Mucosa of gallbladder (tissue), 1 donor: ENCODE measurements around the gene KRT2. TPM values are rescaled to one million over a fixed set of nuclear protein-coding genes. Genes with fewer than 3 reads are reported as not detected.
"Not testable (repeated sequence)": the region's sequence is repeated elsewhere in the genome, so short reads cannot be mapped to it uniquely, and the experiment has no call there.

ENCODE experiments used
- DNase-seq: peaks from one replicate; pipeline ENCODE4 v3.0.0-alpha.2; 2020; ENCODE audit warnings: low spot score
- total RNA-seq: library from RNA; stranded (reverse); gene quantifications from one replicate; pipeline ENCODE4 v1.2.1, GENCODE V29; 2021
- donor health status: DM: no; HTN: no; CAD: no.

KRT2 gene
- total RNA-seq, 1 donor from 2014 or later = not detected

DNA sequence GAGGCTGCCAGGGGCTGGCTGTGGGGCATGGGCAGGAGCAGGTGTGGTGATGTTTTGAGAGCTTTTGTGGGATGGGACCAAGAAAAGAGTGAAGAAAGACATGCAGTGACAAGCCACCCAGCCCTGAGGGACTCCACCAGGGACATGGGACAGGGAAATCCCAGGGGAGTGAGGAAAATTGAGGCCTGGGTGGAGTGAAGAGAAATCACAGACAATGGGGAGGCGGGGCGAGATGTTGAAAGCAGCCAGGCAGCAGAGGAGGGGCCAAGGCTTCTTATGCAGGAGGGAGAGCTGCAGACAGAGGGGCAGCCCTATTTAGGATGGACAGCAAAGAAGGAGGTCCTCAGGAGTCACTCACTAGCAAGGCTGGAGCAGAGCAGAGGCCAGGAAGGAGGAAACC lies 32.4 kb upstream of the KRT2 start:
- DNase-seq = no peak

DNA sequence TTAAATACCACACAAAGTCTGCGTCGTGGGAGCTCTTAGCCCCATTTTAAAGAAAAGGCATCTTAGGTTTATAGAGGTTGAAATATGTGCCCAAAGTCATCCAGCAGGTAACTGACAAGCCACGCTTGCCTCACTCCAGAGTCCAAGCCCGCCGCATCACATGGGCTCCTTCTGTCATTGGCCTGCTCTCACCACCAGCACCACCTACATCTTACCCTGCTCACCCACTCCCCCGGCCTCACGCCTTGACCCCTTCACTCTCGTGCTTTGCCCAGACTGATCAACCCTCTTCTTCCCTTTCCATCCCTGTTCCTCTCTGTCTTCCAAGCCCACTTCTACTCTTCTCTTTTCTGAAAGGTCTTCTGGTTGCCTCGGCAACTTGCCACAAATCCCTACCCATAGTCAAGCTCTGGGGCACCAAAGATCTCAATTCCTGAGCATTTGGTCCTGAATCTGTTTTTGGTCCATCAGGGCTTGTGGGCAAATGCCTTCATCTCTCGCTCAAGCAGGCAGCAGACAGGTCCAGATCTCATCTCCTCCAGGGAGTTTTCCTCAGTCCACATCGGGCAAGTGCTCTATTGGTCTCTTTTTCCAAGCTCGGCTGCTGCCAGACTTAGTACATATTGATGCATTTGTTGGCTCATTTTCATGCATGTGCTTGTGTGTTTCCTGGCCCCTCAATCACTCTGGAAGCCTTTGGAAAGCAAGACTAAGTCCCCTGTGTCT lies 31.7 kb upstream of the KRT2 start:
- no peak for DNase-seq

DNA sequence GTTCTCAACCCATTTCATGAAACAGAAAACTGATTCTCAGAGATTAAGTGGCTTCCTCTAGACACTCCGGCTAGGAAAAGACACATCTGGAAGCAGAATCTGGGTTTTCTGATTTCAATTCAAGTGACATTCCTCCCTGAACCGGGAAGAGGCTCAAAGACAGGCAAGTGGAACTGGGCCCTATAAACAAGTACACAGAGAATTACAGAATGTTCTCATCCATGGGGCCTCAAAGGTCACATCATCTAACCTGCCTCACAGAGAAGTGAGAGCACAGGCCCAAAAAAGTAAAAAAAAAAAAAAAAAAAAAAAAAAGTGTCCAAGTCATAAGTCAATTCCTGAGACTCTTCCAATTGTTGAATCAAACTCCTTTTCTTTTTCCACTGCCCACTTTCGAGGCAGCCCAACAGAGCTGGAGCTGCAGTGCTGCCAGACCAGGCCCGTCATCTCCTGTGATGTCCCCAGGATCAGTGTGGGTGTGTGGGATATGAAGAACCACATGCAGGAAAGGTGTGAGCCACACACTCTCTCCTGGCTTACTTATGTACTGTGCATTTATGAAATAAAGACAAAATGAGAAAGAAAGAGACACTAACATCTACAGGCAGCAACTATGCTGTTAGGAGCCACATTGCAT lies 31.0 kb upstream of the KRT2 start:
- DNase-seq = no peak

DNA sequence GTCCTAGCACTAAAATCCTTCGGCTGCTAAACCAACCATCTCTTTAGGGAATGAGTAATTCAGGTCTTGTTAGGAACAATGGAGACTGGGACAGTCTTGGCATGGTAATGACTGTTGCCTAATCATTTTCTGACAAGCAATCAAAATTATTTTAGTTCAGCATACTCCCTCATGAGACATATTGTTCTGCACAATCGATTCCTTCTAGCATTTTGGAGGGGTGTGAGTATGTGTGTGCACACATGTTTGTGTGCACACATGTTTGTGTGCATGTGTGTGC lies 30.3 kb upstream of the KRT2 start:
- DNase-seq = no peak

DNA sequence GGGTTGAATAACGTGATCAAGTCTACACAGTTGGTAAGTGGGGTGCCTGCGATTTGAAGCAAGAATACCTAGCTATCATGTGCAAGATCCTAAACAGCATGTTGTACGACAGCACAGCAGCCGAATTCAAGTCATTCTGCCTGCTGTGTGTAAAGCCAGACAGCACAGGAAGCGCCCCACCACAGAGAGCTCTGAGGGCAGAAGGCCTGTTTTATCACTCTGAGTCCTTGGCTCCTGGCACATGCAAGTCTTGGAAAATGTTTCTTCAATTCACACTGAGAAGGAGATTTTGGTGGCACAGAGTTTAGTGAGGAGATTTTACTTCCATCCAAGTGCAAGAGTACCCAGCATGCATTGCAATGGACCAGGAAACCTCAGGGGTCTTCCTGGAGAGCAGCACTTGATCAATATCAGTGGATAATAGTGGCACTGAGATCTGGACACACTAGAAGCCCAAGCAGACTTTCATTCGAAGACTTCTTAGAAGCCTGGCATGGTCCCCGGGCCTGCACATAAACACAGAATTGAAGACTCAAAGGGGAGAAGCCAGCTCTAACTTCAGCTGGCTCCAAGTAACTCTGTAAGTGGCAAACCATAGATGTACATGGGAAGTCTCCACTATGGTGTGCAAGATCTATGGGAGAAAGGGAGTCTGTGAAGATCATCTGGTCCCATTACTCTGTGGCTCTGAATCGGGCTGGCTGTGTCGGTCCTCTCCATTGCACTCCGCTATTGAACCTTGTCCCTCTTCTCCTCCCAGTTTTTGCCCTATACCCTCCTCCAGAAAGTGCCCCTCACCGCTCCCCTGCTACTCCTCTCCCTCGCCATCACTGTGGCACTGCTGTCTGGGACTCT lies 29.7 kb upstream of the KRT2 start:
- no peak for DNase-seq

DNA sequence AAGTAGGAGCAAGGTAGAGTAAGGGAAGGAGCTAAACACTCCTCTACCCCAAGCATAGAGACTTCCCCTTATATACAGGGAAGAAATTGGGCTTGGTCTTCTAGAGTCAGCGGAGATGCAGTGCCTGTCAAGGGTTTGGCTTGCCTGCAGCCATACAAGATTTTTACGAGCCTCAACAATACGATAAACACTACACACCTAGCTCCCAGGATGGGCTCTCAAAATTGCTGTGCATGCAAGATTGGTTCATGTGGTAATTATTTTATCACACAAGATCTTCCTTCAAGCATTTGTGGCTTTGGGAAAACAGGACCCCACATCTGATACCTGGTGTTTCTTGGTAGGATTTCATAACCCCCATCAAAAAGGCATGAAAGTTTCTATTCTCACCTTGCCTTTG lies 28.4 kb upstream of the KRT2 start, which contains the start of gene KRT1:
KRT1 (minus strand) TSS at position 45 of the 400 bp plus-strand sequence. CDS start 59 bp downstream, outside the sequence.
- DNase-seq = no peak

DNA sequence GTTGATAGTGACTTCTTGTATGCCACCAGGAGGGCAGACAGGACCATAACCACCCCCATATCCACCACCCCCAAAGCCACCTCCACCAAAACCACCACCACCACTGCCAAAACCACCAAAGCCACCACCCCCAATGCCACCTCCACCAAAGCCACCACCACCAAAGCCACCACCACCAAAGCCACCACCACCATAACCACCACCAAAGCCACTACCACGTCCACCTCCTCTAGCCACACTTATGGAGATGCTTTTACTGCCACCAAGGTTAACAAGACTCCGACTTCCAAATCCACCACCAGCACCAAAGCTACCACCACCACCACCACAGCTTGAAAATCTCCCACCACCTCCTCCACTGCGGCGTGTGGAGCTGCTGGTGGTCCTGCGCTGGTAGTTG lies 27.9 kb upstream of the KRT2 start:
- no peak for DNase-seq

DNA sequence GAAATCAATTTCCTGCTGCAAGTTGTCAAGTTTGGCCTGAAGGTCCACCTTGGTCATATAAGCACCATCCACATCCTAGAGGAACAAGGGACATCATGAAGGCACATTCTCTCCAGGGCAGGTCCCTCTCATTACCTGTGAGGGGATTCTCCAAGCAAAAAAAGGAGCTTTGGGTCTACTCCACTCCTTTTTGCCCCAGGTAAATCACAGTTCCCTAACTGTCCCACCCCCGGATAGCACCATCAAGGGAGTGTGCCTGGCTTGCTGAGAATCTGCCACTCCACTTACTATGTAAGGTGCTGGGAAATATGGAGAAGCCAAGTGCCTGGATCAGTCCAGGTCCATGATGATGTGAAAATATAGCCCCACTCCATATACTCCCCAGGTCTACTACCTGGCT lies 25.7 kb upstream of the KRT2 start:
- no peak for DNase-seq

DNA sequence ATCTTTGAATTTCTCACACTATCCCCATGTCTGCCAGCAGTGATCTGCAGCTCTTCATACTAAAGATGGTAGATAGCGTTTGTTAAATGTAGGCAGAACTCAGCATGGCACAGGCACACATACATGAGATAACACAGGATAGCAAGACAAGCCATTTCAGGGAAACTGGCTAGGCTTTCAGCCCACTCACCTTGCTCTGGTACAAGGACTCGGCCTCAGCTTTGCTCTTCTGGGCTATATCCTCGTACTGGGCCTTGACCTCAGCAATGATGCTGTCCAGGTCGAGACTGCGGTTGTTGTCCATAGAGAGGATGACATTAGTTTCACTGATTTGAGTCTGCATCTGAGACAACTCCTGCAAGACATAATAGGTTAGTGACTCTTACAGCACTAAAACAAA lies 25.1 kb upstream of the KRT2 start:
- DNase-seq = no peak

DNA sequence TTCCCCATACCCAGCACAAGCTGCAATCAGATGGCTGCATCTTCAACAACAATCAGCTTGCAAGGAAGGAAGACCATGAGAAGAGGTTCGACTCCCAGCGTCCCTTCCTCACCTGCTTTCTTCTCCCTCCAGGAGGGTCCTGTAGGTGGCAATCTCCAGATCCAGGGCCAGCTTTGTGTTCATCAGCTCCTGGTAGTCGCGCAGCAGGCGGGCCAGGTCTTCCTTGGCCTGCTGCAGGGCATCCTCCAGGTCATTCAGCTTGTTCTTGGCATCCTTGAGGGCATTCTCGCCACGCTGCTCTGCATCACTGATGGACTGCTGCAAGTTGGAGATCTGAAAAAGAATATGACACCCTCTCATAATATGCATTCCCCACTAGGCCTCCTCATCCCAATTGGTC lies 24.2 kb upstream of the KRT2 start:
- DNase-seq = no peak

DNA sequence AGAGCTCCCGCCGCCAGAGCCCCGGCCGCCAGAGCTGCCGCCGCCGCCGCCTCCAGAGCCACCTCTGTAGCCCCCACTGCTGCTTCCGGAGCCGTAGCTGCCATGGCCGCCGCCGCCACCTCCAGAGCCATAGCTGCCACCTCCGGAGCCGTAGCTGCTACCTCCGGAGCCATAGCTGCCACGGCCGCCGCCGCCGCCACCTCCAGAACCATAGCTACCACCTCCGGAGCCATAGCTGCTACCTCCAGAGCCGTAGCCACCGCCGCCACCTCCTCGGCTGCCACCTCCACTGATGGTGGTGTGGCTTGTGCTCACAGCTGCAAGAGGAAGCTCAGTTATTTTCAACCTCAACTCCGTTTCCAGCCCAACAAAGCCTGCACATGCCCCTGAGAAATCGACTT lies 23.3 kb upstream of the KRT2 start:
- DNase-seq = no peak

DNA sequence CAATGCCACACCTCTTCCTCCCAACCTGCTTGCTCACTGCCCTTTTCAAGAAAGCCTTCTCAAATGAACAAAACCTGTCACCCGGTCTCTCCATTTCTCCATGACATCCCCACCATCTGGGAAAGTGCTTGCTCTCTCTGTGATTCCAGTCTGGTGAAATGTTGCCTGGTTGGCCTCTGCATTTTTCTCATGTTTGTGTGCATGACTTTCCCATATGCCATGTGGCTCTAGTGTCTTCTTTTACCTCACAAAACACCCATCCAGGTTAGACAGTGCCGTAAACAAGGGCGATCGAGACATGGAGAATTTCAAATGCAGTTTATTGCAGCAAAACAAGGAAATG lies 22.4 kb upstream of the KRT2 start:
- DNase-seq = no peak

DNA sequence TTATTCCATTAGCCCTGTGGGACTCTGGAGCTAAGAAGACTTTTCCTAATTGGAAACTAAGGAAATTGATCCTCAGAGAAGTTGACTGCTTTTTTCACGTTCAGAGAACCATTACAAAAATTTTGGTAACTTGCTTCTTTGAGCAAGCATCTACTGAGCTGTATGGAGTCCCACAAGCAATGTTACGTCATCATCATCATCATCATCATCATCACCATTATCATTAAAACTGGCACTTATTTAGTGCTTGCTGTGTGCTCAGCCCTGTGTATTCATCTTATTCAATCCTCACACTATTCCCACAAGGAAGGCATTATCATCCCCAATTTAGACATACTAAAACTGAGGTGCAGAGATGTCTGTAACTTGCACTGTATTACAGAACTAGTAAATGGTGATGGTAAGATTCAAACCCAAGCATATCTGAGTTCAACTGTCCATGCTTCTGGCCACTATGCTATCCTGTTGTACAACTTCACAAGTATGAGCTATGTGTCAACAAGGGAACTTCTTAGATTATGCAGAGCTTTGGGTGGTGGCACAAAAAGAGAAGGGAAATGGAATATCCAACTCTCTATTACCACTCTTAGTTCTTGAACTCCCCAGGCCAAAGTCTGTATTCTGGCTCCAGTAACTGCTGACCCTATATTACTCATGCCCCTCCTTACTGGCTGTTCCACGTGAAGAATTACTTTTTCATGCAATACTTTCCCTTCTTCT lies 21.9 kb upstream of the KRT2 start:
- DNase-seq = no peak

DNA sequence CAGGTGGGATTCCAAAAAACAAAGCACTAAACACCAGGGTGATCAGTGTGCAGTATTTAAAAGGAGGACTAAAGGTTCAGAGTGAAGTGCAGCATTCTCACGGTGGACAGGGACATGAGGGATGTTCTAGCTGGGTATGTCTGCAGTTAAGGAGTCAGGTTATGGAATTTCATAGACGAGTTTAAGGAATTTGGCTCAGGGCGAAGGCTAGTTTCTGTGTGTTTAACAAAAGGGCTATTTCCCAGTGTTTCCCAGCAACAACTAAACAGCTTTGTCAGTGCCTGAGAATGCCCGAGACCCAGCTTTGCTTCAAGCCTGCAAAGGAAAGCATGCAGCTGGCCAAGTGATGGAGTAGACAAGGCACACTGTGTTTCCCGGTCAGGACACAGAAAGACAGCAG lies 21.2 kb upstream of the KRT2 start:
- DNase-seq = no peak

DNA sequence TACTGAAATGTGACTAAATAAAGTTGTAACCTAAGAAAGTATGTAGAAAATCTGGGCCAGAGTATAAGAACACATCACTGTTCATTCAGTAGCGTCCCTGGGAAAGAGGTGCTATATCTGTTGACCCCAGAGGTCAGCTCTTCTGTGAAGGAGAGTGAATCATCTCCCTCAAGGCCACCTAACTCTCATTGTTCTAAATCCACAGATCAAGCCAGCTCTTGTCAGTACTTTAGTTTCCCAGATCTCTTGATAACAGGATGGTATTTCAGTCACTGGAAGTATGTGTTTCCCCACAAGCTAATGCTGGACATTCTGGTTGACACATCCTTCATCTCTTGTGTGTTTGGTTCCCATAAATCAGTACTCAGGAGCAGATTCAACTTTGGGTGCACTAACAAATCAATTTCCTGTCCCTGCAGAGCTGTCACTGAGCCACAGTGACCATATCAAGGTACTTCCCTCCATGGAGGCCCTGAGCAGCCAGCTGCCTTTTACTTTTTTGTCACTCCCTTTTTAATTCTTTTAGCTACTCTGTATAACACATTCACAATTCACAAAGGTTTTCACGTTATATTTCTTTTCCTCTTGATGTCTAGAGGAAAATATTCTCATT lies 20.4 kb upstream of the KRT2 start:
- DNase-seq = no peak

DNA sequence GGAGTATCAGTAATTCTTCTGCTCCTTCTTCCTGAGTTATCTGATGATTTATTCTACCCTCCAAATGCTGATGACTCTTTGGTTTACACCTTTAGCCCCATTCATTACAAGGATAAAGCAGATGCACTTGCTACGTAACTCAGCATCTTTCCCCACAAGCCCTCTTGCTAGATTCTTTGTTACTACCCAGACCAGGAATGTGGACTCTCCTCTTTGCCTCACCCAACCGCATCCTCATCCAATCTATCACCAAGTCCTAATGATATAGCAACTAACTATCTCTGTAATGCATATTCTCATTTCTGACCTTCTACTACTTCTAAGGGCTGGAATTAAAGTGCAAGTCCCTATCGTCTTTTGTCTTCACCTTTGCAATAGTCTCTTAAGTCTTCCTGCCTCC lies 18.9 kb upstream of the KRT2 start:
- no peak for DNase-seq

DNA sequence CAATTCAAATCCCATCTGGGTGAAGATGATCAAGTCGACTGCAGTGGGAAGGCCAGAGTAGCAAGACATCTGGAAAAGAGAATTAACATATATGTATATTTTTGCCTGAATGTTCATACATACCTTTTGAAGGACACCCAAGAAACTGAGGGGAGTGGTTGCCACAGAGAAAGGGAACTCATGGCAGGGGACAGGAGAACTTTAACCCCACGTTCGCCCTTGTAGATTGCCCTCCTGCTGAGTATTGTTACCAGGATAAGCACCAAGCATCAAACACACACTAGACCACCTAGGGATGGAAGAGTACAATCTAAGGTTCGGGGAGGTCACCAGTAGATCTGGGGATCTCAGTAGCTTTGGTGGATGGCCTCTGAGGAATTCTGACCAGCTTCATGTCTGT lies 18.5 kb upstream of the KRT2 start:
- DNase-seq = no peak

DNA sequence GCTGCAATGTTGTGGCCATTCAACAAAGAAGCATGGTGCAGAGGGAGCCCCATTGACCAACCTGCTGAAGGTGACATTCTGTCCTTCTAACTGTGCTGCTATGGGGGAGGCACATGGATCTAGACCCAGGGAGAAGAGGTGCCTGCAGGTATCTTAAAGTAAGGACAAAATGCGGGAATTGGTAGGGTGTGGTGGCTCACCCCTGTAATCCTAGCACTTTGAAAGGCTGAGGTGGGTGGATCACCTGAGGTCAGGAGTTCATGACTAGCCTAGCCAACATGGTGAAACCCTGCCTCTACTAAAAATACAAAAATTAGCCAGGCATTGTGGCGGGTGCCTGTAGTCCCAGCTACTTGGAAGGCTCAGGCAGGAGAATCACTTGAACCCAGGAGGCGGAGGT lies 17.9 kb upstream of the KRT2 start:
- DNase-seq = not testable (repeated sequence)

DNA sequence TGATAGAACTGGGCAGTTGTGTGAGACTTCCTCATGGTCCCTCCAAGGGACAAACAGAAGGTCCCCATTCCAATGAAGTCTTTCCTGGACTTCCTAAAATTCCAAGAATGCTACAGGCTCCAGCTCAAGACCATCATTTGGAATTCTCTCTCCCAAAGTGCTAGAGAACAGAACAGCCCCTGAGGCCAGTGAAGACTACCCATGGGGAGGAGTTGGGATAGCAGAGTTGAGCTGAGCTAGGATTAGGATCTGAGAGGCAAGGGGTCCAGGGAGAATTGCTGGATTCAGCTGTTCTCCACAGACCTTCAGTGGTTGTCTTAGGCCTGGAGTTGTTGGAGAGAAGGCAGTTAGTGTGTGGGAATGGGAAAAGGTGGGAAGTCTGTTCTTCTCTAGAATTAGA lies 17.4 kb upstream of the KRT2 start:
- DNase-seq = no peak

DNA sequence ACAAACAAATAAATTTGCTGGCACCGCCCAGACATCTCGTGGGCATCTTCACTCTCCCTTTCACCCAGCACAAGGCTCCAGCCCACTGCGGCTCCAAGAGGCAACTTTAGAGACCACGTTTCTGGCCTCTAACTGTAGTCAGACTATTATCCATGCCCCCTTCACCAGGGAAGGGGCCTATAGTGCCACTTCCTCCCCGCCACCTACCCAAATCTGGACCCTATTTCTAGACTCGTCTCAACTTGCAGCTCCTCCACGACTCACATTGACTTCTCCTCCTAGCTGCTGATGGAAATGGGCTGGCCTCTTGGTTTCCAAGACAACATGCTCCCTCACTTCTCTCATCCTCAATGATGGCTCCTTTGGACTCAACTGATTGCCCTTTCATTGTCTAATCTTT lies 15.9 kb upstream of the KRT2 start:
- no peak for DNase-seq

DNA sequence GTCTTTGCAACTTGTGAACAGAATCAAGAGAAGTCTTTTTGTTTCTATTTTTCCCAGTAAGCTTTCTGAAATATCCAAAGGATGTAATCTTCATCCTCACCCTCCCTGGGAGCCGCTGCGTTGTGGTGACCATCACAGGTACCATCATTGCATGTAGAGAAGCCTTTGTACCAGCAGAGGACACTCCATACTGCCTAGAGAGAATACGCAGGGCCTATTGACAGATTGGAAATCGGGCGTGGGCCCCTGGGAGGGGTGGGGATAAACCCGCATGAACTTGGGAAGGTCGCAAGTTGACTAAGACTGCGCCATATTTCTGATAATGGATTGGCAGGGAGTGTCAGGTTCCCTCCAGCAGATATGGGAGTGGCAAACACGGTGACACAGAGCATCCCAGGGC lies 15.5 kb upstream of the KRT2 start:
- no peak for DNase-seq

DNA sequence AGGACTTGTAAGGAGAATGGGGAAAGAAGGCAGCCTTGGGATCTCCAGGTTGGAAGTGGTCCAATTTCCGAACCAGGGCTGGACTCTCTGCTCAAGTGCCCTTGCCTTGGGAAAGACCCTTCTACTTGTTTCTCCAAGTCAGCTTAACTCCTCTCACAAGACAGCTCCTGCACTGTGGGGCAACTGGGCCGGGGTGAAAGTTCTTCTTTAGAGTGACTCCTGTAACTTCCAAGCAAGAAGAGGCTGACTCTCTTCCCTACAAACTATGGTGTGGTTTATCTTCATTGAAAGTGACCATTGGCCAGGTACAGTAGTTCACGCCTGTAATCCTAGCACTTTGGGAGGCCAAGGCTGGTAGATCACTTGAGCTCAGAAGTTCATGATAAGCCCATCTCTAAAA lies 14.5 kb upstream of the KRT2 start:
- DNase-seq = no peak
